Loucy (cell line): Measurements from ENCODE around the gene NBR1.

Source experiments
- CTCF ChIP-seq: fragments of 200-600 bp; sonication (generic); conservative IDR thresholded peaks from 2 replicates; pipeline ENCODE4 v1.5.1; 2014; ENCODE audit warnings: mild to moderate bottlenecking, antibody characterized with exemption, low read length
- EZH2phosphoT487 ChIP-seq: fragments of 200-600 bp; IDR thresholded peaks from 2 replicates; pipeline ENCODE4 v1.6.1; 2018; ENCODE audit warnings: antibody characterized with exemption, mild to moderate bottlenecking, moderate library complexity, borderline replicate concordance

GRCh38 chr17:43151880-43152456, 19.0 kb upstream of the NBR1 start:
- TF ChIP-seq CTCF (no peak), EZH2phosphoT487 (no peak)
